Suppressor macrophage treated with lipopolysaccharide for 1 hour (primary cell): Measurements from ENCODE around the gene RPS6KC1.
"Not testable (repeated sequence)": the region's sequence is repeated elsewhere in the genome, so short reads cannot be mapped to it uniquely, and the experiment has no call there.

Source experiments
- DNase-seq, 3 donors: peaks; one replicate each; pipeline ENCODE4 v3.0.0-alpha.2; 2020 to 2022

Gene RPS6KC1

DNA sequence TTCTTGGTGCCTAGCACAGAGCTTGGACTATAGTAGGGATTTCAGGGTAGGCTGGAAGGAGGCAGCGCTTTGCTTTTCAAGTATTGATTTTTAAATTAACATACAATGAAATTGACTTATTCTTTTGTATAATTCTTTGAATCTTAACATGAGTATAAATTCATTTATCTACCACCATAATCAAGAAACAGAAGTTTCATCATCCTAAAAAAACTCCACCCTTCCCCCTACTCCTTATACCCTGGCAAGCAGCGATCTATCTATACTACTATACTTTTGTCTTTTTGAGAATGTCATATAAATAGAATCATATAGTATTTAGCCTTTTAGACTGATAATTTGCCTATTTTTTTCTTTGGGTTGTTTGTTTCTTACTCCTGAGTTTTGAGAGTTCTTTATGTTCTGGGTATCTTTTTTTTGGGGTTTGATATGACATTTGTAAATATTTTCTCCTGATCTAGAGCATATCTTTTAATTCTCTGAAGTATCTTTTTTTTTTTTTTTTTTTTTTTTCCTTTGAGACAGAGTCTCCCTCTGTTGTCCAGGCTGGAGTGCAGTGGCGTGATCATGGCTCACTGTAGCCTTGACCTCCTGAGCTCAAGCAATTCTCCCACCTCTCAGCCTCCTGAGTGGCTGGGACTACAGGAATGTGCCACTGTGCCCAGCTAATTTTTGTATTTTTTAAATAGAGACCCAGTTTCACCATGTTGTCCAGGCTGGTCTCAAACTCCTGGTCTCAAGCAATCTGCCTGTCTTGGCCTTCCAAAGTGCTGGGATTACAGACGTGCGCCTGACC, 6.4 kb downstream of the RPS6KC1 start:
- DNase-seq: no peak

DNA sequence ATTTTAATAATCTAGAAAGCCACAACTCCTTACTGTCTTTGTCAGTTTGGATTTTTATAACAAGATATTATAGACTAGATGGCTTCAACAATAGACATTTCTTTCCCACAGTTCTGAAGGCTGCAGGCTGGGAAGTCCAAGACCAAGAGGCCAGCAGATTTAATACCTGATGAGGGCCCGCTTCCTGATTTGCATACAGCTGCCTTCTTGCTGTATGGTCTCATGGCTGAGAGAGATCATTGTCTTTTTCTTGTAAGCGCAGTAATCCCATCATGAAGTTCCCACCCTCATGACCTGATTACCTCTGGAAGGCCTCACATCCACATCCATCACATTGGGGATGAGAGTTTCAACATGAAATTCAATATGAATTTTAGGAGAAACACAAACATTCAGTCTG, 9.8 kb downstream of the RPS6KC1 start:
- no peak for DNase-seq

DNA sequence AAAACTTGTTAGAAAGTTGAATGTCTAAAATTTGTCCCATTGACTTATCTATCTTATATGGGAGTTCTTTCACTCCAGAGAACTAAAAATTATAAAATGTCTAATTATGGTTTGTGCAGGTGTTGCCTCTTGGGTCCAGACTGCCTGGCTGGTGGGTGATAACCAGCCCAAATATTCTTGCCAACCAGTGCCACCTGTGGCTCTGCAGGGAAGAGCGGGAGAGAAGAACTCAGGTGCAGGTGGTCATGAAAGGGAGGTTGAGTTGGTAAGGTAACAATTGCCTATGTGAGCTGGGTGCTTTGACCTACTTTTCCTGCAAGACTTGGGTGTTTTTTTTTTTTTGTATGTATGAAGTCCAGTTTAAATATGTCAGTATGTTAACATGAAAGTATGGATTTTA, 10.2 kb downstream of the RPS6KC1 start:
- DNase-seq: no peak

DNA sequence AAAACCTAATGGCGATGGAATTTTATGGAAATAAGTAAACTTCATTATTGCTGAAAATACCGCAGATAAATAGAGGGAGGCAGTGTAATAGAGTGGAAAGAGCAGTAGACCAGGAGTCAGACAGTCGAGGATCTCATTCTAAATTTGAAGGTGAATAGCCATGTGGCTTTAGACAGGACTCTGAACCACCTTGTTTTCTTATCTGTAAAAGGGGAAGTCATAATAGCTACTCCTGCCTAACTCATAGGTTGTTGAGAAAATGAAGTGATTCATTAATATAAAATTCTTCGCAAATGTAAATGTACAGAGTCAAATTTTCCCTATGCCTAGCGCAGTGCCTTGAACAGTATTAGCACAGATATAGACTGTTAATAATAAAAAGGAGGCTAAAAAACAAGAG, 14.8 kb downstream of the RPS6KC1 start:
- peak in 1 of 3 donors; percentile 18 for DNase-seq

DNA sequence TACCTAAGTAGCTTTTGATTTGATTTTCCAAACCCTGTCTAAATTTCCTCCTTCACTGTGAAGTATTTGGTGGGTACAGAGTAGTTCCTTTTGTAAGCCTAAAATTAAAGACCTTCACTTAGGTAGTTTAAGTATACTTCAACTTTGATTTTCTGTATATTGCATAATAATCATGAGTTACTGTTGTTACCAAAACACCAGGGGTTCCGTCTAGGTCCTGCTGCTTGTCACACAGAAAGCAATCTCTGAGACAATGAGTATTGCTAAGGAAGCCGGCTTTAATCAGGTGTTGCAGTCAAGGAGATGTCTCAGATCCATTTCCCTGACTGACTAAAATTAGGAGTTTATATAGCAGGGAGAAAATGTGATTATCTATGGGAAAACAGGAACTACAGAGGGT, 15.3 kb downstream of the RPS6KC1 start:
- DNase-seq: peak; percentile 27 to 34 (median 29)

DNA sequence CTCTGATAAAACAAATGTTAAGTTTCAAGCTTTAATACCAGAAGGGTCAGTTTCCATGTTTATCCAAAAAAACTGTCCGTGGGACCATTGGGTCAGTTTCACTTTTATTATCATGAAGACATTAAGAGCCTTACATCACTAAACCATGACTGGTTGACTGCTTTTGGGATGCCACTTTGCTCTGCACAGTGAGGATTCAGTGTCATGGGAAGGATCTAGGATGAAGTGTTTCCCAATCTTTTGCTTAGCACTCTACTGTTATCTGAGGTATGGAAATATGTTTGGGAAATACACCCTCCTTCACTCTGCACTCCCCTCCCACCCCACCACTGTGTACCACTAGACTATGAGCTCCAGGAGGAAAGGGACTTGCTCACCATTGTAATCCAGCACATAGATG, 16.3 kb downstream of the RPS6KC1 start:
- peak; percentile 62 to 72 (median 64) for DNase-seq

DNA sequence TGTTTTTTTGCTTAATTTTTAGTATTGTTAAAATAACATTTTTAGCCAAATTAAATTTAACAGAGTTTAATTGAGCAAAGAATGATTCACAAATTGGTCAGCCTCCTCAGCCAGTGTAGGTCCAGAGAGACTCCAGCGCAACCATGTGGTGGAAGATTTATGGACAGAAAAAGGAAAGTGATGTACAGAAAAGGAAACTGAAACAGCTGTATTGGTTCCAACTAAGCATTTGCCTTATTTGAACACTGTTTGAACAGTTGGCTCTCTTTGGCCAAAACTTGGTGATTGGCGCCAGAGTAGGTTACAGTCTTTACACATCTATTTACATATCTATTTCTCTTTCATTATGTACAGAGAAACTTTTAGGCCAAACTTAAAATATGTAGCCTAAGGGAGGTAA, 19.4 kb downstream of the RPS6KC1 start:
- DNase-seq: peak; percentile 90 to 99 (median 98)

DNA sequence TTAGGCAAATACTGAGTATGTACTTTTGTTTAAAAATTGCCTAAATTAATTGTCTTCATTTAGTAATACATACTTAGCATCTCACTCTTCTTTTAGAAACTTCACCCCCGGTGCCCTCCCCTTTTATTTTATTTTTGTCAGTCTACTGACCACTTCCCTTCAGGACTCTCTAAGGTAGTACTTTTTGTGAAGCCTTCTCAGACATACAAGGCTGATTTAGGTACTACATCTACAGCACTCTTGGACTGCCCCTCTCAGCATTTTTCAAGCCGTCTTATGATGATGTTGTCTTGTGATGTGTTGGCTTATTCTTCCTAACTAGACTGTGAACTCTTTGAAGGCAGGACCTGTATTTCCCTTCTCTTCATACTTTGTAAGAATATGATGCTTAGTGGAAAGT, 24.7 kb downstream of the RPS6KC1 start:
- DNase-seq: no peak

DNA sequence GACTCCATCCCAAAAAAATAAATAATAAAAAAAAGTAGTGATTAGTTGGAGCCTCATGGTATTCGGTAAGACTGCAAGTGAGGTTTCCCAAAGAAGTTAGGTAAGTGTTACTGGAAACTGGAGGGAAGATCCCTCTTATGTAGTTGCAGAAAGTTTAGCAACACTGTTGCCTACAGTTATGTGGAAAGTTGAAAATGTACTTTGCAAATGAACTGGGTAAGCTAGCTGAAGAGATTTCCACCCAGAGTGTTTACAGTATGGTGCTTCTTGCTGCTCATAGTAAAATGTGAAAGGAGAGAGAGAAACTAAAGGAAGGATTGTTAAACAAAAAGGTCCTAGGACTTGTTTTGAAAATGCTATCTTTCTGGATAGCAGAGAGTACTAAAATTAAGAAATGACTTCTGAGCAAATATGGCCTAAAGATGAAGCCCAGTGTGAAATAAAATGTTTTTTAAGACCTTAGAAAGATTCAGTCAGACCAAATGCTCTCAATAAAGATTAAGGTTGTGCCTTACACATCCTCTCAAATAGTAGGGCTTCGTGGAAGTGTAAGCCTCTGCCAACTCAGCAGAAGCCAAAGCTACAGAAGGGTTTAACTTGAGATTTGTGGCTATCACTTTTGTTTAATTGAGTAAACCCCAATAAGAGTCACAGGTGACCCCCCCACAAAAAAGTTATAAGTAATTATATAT, 31.5 kb downstream of the RPS6KC1 start:
- DNase-seq: no peak

DNA sequence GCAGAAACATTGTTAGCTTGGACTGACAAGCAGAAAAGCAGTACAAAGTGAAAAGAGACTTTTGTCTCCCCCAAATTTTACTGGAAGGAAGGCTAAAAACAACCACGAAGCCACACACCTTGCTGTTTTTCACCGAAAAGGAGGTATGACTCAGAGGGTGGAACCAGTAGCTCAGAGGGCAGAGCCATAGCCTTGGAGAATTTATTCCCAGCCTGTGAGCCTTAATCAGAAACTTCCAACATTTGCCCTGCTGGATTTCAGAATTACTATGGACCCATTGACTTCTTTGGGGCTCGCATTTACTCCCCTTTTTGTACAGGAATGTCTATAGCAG, 32.0 kb downstream of the RPS6KC1 start:
- no peak for DNase-seq

DNA sequence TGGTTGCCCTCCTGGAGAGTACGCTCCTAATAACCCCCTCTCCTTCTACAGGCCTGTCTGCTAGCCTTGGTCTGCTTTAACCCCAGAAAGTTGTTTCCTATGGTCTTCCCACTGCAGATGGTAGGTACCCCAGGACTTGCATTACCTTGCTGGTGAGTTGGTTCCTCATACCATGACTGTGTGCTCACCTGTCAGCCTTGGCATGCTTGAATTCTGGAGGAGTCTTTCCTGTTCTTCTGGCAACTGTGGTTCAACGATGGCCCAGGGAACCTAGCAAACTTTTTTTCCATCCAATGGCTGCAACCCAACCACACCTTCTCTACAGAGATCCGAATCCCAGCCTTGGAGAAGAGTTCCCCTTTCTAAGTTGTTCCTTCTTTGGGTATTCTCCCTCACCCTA, 36.9 kb downstream of the RPS6KC1 start:
- no peak for DNase-seq

DNA sequence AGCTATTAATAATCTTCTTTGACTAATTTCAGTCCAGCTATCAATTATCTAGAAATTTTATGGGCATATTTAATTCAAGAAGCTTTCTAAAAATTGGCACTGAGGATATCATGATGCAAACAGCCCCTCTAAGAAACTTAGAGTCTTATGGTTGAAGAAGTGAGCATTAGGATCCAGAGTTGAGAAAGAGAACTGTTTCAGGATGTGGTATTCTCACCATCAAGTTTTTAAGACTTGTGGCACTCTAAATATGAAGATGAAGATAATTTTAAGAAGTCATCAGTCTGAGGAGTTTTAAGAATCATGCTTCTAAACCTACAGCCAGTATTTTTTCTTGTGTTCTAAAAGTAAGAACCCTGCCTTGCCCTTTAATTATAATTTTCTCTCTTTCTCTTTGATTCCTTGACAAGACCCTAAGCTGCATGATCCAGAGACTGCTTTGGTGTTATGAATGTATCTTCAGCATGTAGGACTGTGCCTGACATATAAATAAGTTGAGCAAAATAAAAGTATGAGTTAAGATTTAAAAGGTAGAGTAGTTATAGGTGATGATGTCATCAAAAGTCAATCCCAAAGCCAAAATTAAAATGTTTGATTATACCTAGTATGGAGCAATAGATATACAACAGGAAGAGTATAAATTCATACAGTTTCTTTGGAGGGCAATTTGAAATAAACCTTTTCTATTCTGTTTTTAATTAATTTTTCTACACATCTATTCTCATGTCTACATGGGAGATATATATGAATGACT, 39.1 kb downstream of the RPS6KC1 start:
- no peak for DNase-seq

DNA sequence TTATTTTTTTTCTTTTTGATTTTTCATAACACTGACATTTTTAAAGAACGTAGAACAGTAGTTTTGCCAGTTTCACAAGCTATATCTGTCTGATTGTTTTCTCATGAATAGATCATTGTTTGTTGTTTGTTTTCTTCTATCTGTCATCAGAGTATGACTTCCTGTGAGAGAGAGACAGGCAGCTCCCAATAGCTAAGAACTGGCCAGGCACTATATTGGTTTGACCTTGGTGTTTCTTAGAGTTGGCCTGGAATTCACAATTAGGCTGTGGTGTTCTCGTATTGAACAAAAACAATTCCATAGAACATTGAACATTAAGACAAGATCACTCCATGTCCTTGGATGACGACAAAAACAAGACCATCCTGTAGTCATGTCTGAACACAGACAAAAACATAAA, 43.4 kb downstream of the RPS6KC1 start:
- DNase-seq: no peak

DNA sequence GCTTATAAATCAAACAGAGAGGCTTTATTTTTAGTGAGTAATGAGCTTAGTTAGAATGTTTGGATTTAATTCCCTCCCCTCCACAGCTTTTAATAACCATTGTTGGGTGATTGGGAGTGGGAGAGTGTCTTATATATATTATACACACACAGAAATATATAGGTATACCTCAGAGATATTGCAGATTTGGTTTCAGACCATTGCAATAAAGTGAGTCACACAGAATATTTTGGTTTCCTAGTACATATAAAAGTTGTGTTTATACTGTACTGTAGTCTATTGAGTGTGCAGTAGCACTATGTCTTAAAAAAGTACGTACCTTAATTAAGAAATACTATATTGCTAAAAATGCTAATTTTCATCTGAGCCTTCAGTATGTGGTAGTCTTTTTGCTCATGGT, 44.4 kb downstream of the RPS6KC1 start:
- no peak for DNase-seq

DNA sequence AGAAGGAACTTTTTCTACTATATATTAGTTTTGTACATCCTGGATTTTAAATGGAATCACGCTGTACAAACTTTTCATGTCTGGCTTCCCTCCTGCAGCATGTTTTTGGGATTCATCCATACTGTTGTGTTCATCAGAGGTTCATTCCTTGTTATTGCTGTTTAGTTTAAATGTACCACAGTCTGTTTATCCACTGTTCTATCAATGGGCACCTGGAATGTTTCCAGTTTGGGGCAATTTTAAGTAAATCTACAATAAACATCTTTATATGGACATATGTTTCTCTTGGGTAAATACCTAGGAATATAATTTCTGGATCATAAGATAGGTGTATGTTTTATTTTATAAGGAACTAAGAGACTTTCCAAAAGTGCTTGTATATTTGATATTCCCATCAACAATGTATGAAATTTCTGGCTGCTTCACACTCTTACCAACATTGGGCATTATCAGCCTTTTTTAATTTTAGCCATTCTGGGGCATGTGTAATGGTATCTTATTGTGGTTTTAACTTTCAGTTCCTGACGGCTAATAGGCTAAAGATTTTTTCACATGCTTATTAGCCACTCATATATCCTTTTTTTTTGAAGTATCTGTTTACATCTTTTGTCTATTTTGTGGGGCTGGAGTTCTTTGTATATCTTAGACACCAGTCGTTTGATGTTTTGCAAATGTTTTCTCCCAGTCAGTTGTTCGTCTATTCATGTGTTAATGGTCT, 48.8 kb downstream of the RPS6KC1 start:
- no peak for DNase-seq

DNA sequence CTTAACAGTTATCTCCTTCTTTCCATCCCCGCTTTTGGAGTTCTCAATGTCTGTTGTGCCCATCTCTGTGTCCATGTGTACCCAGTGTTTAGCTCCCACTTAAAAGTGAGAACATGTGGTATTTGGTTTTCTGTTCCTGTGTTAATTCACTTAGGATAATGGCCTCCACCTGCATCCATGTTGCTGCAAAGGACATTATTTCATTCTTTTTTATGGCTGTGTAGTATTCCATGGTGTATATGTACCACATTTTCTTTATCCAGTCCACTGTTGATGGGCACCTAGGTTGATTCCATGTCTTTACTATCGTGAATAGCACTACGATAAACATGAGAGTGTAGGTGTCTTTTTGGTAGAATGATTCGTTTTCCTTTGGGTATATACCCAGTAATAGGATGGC, 49.5 kb downstream of the RPS6KC1 start:
- DNase-seq: not testable (repeated sequence)

DNA sequence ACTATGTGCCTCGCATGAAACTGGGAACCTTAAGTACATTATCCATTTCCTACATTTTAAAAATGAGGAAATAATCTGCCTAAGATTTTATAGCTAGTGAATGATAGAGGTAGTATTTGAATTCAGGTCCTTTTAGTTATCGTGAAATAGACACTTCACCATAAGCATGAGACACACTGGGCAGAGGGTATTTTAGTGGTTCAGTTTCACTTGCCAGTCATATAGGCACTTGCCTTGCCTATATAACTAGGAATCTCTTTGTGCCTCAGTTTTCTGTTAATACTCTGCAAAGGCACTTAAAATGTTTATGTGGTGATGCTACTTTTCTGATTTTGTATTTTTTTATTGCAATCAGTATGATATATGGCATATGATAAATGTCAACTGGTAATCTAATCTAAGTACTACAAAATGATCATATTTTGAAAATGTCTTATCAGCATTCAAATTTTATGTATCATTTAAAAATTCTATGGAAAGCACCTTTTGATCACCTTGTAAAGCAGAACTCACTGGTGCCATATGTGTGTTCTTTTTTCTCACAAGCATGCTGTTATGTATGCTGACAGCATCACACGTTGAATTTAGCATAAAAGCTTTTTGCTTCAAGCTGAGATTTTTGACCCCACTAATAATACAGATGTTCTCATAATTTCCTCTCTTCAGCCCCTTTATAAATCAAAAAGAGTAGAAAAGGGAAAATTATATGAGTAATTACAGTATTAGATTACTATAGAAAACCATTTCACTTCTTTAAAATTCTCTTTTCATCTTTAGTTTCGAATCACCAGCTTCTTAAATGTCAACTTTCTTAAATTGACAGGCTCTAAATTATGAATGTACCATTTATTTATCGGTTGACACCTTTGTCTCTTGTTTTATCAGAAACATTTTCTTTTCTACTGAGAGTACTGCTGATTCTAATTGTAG, 52.6 kb downstream of the RPS6KC1 start:
- no peak for DNase-seq

DNA sequence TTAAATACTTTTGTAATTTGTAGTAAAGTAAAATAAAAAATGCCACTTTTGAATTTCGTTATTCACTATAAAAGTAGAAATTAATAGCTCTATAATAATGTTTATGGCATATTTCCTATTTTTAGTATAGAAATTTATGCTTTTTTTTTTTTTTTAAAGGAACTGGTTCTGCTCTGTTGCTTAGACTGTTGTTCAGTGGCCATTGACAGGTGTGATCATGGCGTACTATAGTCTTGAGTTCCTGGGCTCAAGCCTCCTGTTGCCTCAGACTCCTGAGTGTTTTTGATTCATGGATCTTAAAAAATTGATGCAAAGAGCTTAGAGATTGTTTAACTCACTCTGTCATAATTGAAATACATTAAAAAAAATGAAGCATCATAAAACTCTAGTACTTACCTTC, 53.6 kb downstream of the RPS6KC1 start:
- no peak for DNase-seq

DNA sequence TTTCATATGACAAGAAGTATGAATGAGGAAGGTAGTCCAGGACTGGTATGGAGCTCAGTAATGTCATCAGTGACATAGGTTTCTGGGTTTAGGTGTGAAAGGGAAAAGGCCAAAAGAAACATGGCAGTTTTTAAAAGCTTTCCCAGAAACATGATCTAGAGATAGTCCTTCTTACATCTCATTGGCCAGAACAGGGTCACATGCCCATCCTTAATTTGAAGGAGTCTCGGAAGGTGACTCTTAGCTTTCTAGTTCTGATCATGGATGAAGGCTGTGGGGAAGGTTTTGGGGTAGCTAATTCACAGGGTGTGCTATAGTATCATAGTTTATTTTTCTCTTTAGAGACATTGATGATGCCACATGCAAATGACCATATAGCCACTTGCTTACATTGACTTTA, 55.3 kb downstream of the RPS6KC1 start:
- DNase-seq: no peak

DNA sequence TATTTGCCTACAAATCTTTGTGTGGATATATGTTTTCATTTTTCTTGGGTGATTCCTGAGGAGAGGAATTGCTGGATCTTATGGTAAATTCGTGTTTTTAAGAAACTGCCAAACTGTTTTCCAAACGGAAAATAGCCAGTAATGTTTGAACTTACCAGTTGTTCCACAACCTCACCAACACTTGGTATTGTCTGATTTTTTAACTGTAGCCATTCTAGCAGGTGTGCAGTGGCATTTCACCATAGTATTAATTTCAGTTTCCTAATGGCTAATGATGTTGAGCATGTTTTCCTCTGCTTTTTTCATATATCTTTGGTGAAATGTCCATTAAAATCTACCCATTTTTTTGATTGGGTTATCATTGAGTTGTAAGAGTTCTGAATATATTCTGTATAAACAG, 56.6 kb downstream of the RPS6KC1 start:
- no peak for DNase-seq

DNA sequence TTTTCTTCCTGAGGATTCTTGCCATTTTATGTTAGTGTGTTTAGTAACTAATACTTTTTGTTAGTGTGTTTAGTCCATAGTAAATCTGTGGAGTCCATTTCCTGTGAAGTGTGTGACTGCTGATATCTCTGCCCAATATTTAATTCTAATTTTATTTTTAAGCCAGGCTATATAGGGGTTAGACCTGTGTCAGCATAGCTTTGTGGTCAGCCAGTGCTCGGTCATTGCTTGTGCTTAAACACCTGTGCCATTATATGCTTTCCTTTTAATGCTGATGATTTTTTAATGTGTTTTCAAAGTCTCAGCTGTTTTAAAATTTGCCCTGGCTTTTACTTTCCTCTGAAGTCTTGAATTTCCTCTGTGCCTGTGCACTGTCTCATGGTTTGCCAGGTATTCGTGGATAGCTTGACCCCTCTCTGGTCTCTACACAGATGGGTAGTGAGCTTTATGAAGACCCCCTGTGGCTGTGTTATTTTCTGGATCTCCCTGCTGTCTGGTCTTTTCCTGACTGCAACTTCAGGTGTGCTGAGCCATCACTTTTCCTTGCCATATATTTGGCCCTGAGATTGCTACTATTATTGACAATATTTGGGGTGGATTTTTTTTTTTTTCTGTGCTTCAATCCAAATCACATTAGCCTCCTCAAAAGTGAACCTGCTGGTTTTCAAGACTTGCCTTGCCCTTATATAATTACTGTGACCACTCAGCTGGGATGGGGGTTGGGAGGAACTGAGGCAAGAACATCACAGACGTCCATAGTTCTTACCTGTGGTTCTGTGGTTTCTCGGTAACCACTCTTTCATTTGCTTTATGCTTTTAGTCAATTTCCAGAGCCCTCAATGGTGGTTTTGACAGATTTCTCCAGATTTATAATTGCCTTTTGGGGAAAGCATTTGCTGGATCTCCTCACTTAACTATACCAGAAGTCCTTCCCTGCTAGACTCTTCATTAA, 59.6 kb downstream of the RPS6KC1 start:
- DNase-seq: no peak
